Measurements from ENCODE around the gene STARD10.

The STARD10 gene

GRCh38 chr11:72779495-72780128 is 14.2 kb downstream of the STARD10 start:
- no peak for DNase-seq

- DNase-seq, result no peak
Observed at GRCh38 chr11:72778535-72779494, 15.0 kb downstream of the STARD10 start.

DNA sequence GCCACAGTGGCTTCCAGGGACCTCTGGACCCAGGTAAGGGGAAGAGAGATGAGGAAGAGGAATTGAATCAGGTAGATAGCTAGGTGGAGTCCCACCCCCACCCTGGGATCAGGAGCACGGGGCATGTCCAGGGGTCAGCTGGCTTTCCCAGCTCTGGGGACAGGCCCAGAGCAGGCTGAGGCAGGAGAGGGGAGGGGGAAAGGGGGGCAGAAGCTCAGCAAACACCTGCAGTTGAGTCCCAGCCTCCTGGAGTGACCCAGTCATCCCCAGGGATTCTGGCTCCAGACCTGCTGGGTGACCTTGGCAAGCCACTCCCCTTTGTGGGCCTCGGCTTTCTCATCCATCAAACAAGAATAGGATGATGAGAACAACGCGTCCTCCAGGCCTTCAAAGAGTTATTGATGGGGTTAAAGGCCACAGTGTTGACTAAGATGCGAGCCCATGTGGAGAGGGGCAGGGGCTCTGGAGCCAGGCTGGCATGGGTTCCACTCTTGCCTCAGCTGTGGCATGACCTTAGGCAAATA is 16.0 kb downstream of the STARD10 start:
- DNase-seq, result no peak

- no peak for DNase-seq
Observed at GRCh38 chr11:72776844-72777754, 16.7 kb downstream of the STARD10 start.

- no peak for DNase-seq
Observed at GRCh38 chr11:72776117-72776843, 17.6 kb downstream of the STARD10 start.

DNA sequence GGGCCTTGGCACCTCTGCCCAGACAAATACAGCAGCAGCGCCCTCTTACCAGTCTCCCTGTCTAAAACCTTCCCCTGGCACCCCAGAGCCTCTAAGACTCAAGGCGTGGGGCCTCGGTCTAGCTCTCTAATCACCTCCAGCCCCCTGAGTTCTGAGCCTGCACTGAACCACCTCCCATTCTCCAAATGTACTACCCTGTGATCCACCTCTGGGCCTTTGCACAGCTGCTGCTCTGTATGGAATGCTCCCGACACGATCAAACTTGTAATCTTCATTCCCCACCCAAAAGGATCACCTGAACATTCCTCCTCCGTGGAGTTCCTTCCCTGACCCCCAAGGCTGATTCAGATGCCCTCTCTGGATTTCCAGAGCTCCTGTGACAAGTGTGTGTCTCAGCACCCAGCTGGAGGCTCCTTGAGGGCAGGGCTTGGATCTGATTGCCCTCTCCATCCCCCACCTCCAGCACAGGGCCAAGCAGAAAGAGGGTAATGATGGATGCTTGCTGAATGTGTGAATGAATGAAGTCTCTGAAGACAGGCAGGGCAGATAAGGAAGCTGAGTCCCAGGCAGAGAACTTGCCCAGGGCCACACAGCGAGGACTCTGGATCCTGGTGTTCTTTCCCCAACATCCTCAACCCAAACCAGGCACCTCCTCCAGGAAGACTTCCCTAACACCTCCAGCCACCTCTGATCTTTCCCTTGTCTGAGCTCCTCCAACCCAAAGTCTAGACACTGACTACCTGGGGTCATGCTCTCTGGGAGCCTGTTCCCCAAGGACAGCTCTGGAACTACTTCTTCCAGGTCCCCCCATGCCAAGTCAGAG is 18.3 kb downstream of the STARD10 start:
- no peak for DNase-seq

DNA sequence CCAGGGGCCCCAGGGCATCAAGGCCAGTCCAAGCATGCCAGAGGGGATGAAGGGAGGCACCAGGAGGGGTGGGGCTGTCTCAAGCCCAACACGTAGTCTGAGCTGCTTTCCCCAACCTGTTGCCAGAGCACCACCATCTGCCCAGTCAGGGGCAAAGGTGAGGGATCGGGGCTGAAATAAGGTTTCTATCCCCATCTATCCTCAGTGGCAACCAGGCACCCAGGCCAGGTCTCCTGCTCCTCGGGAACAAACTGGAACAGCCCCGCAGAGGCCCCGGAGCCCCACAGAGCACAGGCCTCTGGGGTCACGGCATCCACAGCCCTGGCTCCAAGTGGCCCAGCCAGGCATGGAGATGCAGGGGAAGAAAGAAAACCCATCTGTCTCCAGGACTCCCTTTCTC is 19.3 kb downstream of the STARD10 start:
- no peak for DNase-seq

DNA sequence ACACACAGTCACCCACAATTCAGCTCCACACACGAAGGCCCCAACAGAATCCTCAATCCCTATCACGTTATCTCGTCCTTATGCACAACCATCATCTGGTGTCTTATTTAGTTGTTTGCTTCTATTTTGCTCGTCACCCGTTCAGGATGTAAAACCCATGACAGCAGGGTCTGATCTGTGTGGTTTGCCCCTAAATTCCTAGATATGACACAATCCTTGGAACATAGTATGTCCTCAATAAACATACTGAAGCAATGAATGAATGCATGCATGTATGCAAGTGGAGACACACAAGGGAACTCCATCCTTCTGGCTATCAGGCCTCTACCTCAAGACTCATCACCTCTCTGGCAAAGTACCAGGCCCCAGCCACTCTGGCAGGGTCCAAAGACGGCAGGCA is 20.2 kb downstream of the STARD10 start:
- no peak for DNase-seq

DNA sequence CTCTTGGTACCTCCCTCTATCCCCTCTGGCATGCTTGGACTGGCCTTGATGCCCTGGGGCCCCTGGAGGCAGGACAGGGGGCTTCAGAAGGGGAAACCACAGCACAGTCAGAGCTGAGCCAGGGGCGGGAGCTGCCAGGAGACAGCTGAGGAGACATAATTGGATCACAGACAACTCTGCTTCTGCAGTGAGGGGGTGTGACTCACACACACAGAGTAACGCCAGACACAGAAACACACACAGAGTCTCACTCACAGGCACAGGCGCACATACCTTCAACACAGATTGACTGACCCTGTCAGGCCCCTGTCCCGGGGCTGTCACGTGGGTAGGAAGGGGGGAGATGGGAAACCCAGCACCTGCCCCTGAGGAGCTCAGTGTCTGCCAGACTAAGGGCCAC is 20.6 kb downstream of the STARD10 start:
- DNase-seq, result peak; percentile 85

GRCh38 chr11:72772059-72772458 is 21.8 kb downstream of the STARD10 start:
- DNase-seq, result no peak

DNA sequence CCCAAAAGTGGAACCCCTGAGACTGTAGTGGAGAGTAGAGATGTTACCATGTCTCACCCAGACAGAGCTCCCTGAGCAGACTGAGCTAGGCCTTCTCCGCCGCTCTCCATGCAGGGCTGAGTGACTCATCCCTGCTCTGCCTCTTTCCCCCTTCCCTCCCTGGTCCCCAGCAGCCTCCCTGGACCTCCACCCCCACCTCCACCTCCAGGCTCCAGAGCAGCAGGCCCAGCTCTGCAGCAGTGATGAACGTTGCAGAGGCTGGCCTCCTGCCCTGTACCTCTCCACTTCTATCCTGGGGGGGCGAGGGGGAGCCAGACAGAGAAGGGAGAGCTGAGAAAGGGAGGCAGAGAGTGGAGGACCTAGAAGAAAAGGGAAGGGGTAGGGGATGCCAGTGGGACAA is 22.3 kb downstream of the STARD10 start:
- no peak for DNase-seq

GRCh38 chr11:72770799-72771198 is 23.0 kb downstream of the STARD10 start:
- no peak for DNase-seq

DNA sequence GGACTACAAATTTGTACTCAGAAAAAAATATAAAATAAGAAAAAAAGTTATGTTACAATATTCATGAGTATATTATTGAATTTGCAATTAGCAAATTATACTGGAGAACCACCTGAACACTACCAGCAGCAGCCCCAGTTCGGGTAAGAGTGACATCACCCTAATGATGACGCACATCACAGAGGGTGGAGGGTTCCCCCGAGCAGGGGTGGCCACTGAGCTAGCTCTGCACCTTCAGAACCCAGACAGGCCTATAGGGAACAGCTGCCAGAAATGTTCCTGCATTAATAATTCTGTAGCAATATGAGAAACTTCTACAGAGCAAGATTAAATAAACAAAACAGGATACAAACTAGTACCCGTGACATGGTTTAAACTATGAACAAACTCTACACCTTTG is 24.2 kb downstream of the STARD10 start:
- DNase-seq, result no peak

DNA sequence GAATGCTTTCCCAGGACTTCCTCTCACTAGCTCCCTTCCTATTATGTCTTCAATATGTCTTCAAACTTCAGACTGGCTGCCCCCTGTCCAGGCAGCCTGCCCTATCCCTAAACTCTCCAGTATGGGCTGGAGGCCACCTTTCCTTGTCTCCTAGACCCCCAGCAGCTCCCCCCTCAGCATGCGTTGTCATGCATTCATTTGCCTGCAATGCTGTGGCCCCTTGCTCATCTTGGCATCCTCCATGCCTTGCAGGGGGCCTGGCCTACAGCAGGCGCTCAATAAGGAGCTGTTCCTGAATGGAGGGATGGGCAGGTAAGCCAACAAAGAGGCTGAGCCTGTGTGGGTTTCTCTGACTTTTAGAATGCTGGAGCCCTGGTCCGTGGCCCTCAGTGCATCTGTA is 25.3 kb downstream of the STARD10 start:
- DNase-seq, result no peak

DNA sequence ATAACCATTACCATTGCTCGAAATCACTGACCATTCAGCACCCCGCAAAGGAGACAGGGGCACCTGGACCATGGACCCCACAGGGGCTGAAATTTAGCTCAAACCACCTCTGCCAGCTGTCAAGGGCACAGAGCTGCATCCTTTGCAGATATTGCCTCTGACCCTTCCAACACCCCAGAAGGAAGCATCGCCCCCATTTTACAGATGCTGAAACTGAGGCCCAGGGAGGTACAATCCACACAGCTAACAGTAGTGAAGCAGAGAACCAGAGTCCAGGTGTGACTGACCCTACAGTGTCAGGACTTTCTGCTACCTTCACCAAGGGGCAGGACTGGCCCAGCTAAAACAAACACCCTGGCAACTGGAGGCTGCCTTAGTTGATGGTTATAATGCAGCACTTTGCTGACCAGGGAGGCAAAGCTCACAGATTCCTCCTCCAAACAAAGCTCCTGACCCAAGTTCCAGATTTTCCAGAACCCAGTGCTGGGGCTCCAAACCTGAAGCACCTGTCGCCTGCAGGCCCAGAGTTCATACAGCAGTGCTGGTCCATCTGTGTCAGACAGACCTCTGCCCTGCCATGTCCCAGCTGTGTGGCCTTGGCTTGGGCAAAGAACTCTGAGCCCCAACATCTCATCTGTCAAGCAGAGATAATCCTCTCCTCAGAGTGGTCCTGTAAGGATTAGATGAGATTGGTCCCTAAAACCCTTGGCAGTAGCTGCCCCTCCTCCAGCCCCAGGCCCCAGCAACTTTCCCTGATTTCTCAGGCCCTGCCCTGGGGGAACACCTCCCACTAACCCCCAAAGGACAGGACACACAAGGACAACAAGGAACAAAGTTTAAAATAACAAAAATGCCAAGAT is 26.4 kb downstream of the STARD10 start:
- DNase-seq, result no peak

DNA sequence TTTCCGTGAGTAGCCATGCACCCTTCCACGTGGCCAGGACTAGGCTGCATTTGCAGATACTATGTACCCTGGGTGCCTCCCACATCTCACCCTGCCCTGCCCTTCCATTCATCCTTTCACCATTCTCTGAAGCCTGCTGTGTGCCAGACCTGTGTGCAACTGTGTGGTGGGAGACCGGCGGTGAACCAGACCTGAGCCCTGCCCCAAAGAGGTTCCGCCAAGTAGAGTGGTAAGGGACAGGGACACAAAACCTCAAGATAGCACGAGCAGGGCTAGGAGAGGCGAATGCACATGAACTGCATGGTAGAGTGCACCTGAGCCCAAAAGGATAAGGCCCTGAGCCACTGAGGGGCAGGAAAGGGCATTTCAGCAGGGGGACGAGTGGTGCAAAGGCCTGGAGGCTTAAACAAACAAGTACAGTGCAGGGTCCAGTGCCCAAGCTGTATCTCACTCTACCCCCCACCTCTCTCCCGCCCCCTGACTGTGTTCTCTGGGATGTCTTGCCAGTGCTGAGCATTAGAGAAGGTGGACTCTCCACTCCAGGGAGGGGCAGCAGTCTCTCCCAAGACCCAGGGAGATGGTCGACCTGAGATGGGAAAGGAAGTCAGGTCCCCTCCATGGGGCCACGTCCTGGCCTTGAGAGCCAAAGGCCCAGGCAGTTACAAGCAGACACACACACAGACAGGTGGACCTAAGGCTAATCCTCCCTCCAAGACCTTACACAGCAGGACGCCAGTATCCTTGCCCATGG is 27.5 kb downstream of the STARD10 start:
- DNase-seq, result no peak

DNA sequence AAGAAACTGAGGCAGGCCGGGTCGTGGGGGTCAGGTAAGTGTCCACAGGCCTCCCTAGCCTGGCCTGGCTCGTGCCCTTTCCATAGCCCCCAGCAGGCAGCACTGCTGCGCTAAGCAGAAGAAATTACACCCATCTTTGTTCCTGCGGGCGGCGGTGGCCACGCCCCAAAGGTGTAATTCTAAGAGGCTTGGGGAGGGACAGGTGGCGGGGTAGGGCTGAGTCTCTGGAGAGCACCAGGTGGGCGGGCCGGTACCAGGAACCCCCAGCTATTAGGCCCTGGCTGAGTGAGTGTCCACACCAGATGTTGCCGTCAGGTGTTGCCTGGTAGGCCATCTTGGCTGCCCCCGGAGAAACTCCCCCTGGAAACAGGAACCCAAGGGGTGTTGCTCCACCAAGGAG is 29.3 kb downstream of the STARD10 start:
- DNase-seq, result no peak

- DNase-seq, result no peak
Observed at GRCh38 chr11:72763823-72764222, 30.0 kb downstream of the STARD10 start.

GRCh38 chr11:72762641-72763304 is 31.1 kb downstream of the STARD10 start:
- no peak for DNase-seq

All from eye (tissue), 1 donor.